ENCODE results near the gene TMEM106B.

The TMEM106B gene

GRCh38 chr7:12244694-12245093, 33.6 kb downstream of the TMEM106B start:
- TF ChIP-seq FOXK2 (IDR thresholded peaks at IDR 0.05) (no peak), BHLHE40 (IDR thresholded peaks at IDR 0.05; ENCODE audit: borderline replicate concordance) (no peak), SUZ12 (IDR thresholded peaks at IDR 0.05) (no peak), FOXM1 (IDR thresholded peaks at IDR 0.05; ENCODE audit: borderline replicate concordance) (no peak), ZNF384 (IDR thresholded peaks at IDR 0.05) (no peak), SP1 (IDR thresholded peaks at IDR 0.05) (no peak), LEF1 (IDR thresholded peaks at IDR 0.05; ENCODE audit: borderline replicate concordance) (no peak), ARNT (IDR thresholded peaks at IDR 0.05) (no peak), FOXA1 (IDR thresholded peaks at IDR 0.05) (no peak), ELF4 (IDR thresholded peaks at IDR 0.05) (no peak), NFRKB (IDR thresholded peaks at IDR 0.05) (no peak), PKNOX1 (IDR thresholded peaks at IDR 0.05) (no peak), L3MBTL2 (conservative IDR thresholded peaks at IDR 0.05) (no peak), CTBP1 (IDR thresholded peaks at IDR 0.05; ENCODE audit: borderline replicate concordance) (no peak), HDGF (IDR thresholded peaks at IDR 0.05; ENCODE audit: borderline replicate concordance) (no peak), TARDBP (IDR thresholded peaks at IDR 0.05) (no peak)
- CTCF ChIA-PET = no interaction called here
- POLR2A ChIA-PET = no interaction called here
- no peak for DNase-seq (ENCODE audit: extremely low spot score)

- TF ChIP-seq NFRKB (IDR thresholded peaks at IDR 0.05) (no peak), L3MBTL2 (conservative IDR thresholded peaks at IDR 0.05) (no peak), BHLHE40 (IDR thresholded peaks at IDR 0.05; ENCODE audit: borderline replicate concordance) (no peak), HDGF (IDR thresholded peaks at IDR 0.05; ENCODE audit: borderline replicate concordance) (no peak), CTBP1 (IDR thresholded peaks at IDR 0.05; ENCODE audit: borderline replicate concordance) (no peak), ARNT (IDR thresholded peaks at IDR 0.05) (no peak), FOXK2 (IDR thresholded peaks at IDR 0.05) (no peak), FOXA1 (IDR thresholded peaks at IDR 0.05) (no peak)
- ChIA-PET CTCF (no interaction called here), POLR2A (no interaction called here)
- DNase-seq (ENCODE audit: extremely low spot score) = no peak
Measured at GRCh38 chr7:12249706-12250105, 38.6 kb downstream of the TMEM106B start.

GRCh38 chr7:12250232-12250631, 39.1 kb downstream of the TMEM106B start:
- POLR2A ChIA-PET = no interaction called here
- TF ChIP-seq LEF1 (IDR thresholded peaks at IDR 0.05; ENCODE audit: borderline replicate concordance) = no peak
- no peak for TF ChIP-seq L3MBTL2 (conservative IDR thresholded peaks at IDR 0.05)
- TF ChIP-seq SUZ12 (IDR thresholded peaks at IDR 0.05) = no peak
- TF ChIP-seq HDGF (IDR thresholded peaks at IDR 0.05; ENCODE audit: borderline replicate concordance) = no peak
- TF ChIP-seq ARNT (IDR thresholded peaks at IDR 0.05) = no peak
- TF ChIP-seq TARDBP (IDR thresholded peaks at IDR 0.05) = no peak
- TF ChIP-seq BHLHE40 (IDR thresholded peaks at IDR 0.05; ENCODE audit: borderline replicate concordance) = no peak
- TF ChIP-seq FOXA1 (IDR thresholded peaks at IDR 0.05) = no peak
- TF ChIP-seq FOXK2 (IDR thresholded peaks at IDR 0.05) = no peak
- no peak for TF ChIP-seq NFRKB (IDR thresholded peaks at IDR 0.05)
- no peak for TF ChIP-seq PKNOX1 (IDR thresholded peaks at IDR 0.05)
- no peak for TF ChIP-seq ZNF384 (IDR thresholded peaks at IDR 0.05)
- no peak for TF ChIP-seq FOXM1 (IDR thresholded peaks at IDR 0.05; ENCODE audit: borderline replicate concordance)
- TF ChIP-seq CTBP1 (IDR thresholded peaks at IDR 0.05; ENCODE audit: borderline replicate concordance) = no peak
- CTCF ChIA-PET = no interaction called here
- DNase-seq (ENCODE audit: extremely low spot score) = no peak

GRCh38 chr7:12256090-12256489, 45.0 kb downstream of the TMEM106B start:
- TF ChIP-seq CTBP1 (IDR thresholded peaks at IDR 0.05; ENCODE audit: borderline replicate concordance) (no peak), ZNF384 (IDR thresholded peaks at IDR 0.05) (no peak), L3MBTL2 (conservative IDR thresholded peaks at IDR 0.05) (no peak), SP1 (IDR thresholded peaks at IDR 0.05) (no peak), BHLHE40 (IDR thresholded peaks at IDR 0.05; ENCODE audit: borderline replicate concordance) (no peak), ARNT (IDR thresholded peaks at IDR 0.05) (no peak), PKNOX1 (IDR thresholded peaks at IDR 0.05) (no peak), FOXK2 (IDR thresholded peaks at IDR 0.05) (no peak), ELF4 (IDR thresholded peaks at IDR 0.05) (no peak), SUZ12 (IDR thresholded peaks at IDR 0.05) (no peak), HDGF (IDR thresholded peaks at IDR 0.05; ENCODE audit: borderline replicate concordance) (no peak)
- ChIA-PET POLR2A (no interaction called here), CTCF (no interaction called here)
- no peak for DNase-seq (ENCODE audit: extremely low spot score)

- TF ChIP-seq TARDBP (IDR thresholded peaks at IDR 0.05) (no peak), FOXM1 (IDR thresholded peaks at IDR 0.05; ENCODE audit: borderline replicate concordance) (no peak), SUZ12 (IDR thresholded peaks at IDR 0.05) (no peak), L3MBTL2 (conservative IDR thresholded peaks at IDR 0.05) (no peak), FOXK2 (IDR thresholded peaks at IDR 0.05) (no peak), CTBP1 (IDR thresholded peaks at IDR 0.05; ENCODE audit: borderline replicate concordance) (no peak), BHLHE40 (IDR thresholded peaks at IDR 0.05; ENCODE audit: borderline replicate concordance) (no peak), LEF1 (IDR thresholded peaks at IDR 0.05; ENCODE audit: borderline replicate concordance) (no peak), NFRKB (IDR thresholded peaks at IDR 0.05) (no peak), ELF4 (IDR thresholded peaks at IDR 0.05) (no peak), FOXA1 (IDR thresholded peaks at IDR 0.05) (no peak), HDGF (IDR thresholded peaks at IDR 0.05; ENCODE audit: borderline replicate concordance) (no peak), SP1 (IDR thresholded peaks at IDR 0.05) (no peak), ARNT (IDR thresholded peaks at IDR 0.05) (no peak), PKNOX1 (IDR thresholded peaks at IDR 0.05) (no peak), ZNF384 (IDR thresholded peaks at IDR 0.05) (no peak)
- DNase-seq (ENCODE audit: extremely low spot score) = no peak
- ChIA-PET CTCF (no interaction called here), POLR2A (no interaction called here)
Measured at GRCh38 chr7:12257582-12257981, 46.5 kb downstream of the TMEM106B start.

All from HEK293T (cell line).